Calu3 (cell line): ENCODE results near the gene GTF3C1. TPM values are rescaled to one million over a fixed set of nuclear protein-coding genes. Genes with fewer than 3 reads are reported as not detected.

Experiments
- BruUV-seq: library from RNA; stranded (reverse); fragments of 400-500 nt; replicated peaks from 2 replicates; lab custom pipeline; 2021; lab: Mats Ljungman, UMichigan
- CTCF ChIA-PET: fragments of 300-600 bp; sonication (Branson Sonifier 250); formaldehyde crosslinking; loops from one replicate; lab custom pipeline; 2022; ENCODE audit warnings: antibody characterized with exemption; lab: Charles Lee
- DNase-seq: peaks from one replicate; pipeline ENCODE4 v3.0.0; 2022
- H3K27ac Mint-ChIP-seq: one replicate; pipeline ENCODE4 v1.8.0; 2022; ENCODE audit warnings: mixed read lengths; ENCODE audit not compliant: unreplicated experiment
- H3K27me3 Mint-ChIP-seq: one replicate; pipeline ENCODE4 v1.8.0; 2022; ENCODE audit warnings: mixed read lengths; ENCODE audit not compliant: unreplicated experiment
- H3K36me3 Mint-ChIP-seq: one replicate; pipeline ENCODE4 v1.8.0; 2022; ENCODE audit warnings: mild to moderate bottlenecking, moderate library complexity, mixed read lengths; ENCODE audit not compliant: insufficient read depth, unreplicated experiment
- H3K4me1 Mint-ChIP-seq: one replicate; pipeline ENCODE4 v1.8.0; 2022; ENCODE audit warnings: mild to moderate bottlenecking, low read depth, mixed read lengths; ENCODE audit not compliant: unreplicated experiment
- H3K4me3 Mint-ChIP-seq: one replicate; pipeline ENCODE4 v1.8.0; 2022; ENCODE audit warnings: mild to moderate bottlenecking, low read depth, moderate library complexity, mixed read lengths; ENCODE audit not compliant: unreplicated experiment
- H3K9me3 Mint-ChIP-seq: one replicate; pipeline ENCODE4 v1.8.0; 2022; ENCODE audit warnings: low read depth, mixed read lengths; ENCODE audit not compliant: unreplicated experiment
- intact Hi-C: fragments of 100-400 bp; cut with micrococcal nuclease; formaldehyde crosslinking; loops from one replicate; pipeline ENCODE4 v1.10.0; 2022; ENCODE audit not compliant: unreplicated experiment
- total RNA-seq: library from RNA; stranded (reverse); gene quantifications from 2 replicates; pipeline ENCODE4 v1.2.3, GENCODE V29; 2022
- TF ChIP-seq, protein P1 (sequence below): fragments of 200-600 bp; IDR thresholded peaks from one replicate; pipeline ENCODE4 v1.8.0; 2022; ENCODE audit warnings: antibody characterized with exemption; ENCODE audit not compliant: unreplicated experiment

GTF3C1 gene
- total RNA-seq, 1 experiment from 2014 or later: 90.9 TPM

DNA sequence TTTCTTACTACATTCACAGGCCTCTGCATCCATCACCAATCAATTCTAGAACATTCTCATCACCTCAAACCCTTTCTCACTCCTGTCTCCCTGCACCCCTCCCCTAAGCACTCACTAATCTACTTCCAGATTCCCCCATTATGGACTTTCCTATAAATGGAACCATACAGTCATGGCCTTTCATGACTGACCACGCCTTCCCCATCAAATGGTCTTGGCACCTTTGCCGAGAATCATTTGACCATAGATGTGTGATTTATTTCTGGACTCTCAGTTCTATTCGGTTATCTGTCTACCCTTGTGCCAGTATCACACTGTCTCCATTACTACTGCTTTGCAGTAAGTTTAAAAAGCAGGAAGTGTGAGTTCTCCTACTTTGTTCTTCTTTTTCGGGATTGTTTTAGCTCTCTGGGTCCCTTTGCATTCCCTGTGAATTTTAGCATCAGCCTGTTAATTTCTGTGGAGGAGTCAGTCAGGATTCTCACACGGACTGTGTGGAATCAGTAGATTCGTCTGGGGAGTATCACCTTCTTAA lies 27.5 kb downstream of the GTF3C1 start:
- H3K4me3 Mint-ChIP-seq: no peak overlapping the region
- H3K27me3 Mint-ChIP-seq: no peaks in the 10 kb centered on the region
- no TSS peak for BruUV-seq
- no peak overlapping the region for H3K27ac Mint-ChIP-seq
- H3K9me3 Mint-ChIP-seq: no peaks in the 10 kb centered on the region
- no peaks in the 10 kb centered on the region for H3K4me1 Mint-ChIP-seq
- CTCF ChIA-PET: no interaction called here
- intact Hi-C loops: no loop called here
- H3K36me3 Mint-ChIP-seq: peaks cover 12% of the 10 kb centered on the region
- TF ChIP-seq, protein P1, sequence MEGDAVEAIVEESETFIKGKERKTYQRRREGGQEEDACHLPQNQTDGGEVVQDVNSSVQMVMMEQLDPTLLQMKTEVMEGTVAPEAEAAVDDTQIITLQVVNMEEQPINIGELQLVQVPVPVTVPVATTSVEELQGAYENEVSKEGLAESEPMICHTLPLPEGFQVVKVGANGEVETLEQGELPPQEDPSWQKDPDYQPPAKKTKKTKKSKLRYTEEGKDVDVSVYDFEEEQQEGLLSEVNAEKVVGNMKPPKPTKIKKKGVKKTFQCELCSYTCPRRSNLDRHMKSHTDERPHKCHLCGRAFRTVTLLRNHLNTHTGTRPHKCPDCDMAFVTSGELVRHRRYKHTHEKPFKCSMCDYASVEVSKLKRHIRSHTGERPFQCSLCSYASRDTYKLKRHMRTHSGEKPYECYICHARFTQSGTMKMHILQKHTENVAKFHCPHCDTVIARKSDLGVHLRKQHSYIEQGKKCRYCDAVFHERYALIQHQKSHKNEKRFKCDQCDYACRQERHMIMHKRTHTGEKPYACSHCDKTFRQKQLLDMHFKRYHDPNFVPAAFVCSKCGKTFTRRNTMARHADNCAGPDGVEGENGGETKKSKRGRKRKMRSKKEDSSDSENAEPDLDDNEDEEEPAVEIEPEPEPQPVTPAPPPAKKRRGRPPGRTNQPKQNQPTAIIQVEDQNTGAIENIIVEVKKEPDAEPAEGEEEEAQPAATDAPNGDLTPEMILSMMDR: no peak
- DNase-seq: no peak

DNA sequence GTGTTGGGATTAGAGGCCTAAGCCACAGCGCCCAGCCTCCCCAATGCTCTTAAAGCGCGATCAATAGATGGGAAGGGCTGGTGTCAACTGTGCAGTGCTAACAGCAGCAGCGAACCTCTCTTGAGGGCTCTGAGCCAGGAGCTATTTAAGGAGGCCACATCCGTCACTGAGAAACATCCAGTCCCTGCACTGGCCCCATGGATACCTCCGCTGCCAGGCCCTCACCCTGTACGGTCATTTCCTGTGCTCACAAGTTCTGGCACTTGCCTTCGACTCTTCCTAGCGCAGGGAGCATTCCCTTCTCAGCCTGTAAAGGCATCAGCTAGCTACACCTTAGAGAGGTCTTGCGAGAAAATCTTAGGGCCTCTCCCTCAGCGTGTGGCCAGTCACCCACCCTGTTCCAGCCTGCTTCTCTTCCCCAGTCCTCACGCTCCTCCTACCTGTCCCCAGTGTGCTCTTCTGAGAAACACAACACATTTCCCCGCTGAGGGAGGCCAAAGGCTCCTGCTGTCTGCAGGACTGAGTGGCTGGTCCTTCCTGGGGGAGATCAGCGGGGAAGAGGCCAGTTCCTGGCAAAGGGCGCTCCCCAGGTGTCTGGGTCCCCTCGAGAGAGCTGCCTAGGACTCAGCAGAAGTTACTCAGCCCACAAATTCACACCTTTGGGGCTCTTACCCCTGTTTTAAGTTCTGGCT lies 28.6 kb downstream of the GTF3C1 start:
- Mint-ChIP-seq H3K4me3 (no peak overlapping the region), H3K4me1 (no peaks in the 10 kb centered on the region), H3K9me3 (no peaks in the 10 kb centered on the region), H3K36me3 (peaks cover 5% of the 10 kb centered on the region), H3K27ac (no peak overlapping the region), H3K27me3 (no peaks in the 10 kb centered on the region)
- TF ChIP-seq, protein P1: no peak
- no TSS peak for BruUV-seq
- no peak for DNase-seq
- CTCF ChIA-PET: interaction anchor here (0.6 kb wide), 1 partner anchor 350 kb away, joined by 3 read pairs; no protein-coding TSS in a partner anchor
- intact Hi-C loops: no loop called here

DNA sequence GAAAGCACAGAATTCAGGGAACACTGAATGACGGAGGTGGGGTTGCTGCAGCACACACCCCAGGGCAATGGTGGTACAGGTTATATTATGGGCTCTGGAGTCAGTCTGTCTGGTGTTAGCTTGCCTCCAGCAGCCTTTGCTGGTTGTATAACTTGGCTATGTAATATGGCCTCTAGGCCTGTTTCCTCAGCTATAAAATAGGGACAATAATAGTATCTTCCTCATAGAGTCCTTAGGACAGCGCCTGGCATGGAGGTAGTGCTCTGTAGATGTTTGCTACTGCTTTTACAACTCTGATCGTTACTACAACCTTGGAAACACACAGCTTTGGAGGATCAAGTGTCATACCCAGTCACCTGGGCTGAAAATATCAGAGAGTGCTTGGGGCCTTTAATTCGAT lies 31.5 kb downstream of the GTF3C1 start:
- CTCF ChIA-PET: interaction anchor here (0.5 to 1.6 kb wide), 2 partner anchors 13 to 38 kb away, joined by 3 to 5 read pairs; no protein-coding TSS in a partner anchor
- peaks cover 11% of the 10 kb centered on the region for H3K36me3 Mint-ChIP-seq

DNA sequence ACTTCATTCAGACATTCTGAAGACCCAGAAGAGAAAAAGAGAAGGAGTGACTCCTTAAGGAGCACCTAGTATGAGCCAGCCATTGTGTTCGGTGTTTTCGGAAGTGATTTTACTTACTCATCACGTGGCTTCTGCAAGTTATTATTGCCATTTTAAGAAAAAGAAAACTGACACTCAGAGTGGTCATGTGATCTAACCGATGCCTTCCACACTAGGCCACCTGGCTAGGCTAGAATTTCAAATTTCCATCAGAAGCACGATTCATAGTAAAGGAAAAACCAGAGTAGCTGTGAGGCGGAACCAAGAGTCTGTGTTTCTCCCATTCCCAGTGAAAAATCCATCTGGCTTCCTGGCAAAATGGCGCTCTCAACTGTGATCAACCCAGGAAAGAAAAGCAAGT lies 32.0 kb downstream of the GTF3C1 start:
- DNase-seq: no peak
- H3K9me3 Mint-ChIP-seq: no peaks in the 10 kb centered on the region
- no peaks in the 10 kb centered on the region for H3K27me3 Mint-ChIP-seq
- BruUV-seq: no TSS peak
- H3K27ac Mint-ChIP-seq: no peak overlapping the region
- TF ChIP-seq, protein P1: no peak
- CTCF ChIA-PET: interaction anchor here (0.5 to 1.6 kb wide), 2 partner anchors 13 to 39 kb away, joined by 3 to 5 read pairs; no protein-coding TSS in a partner anchor
- peaks cover 6% of the 10 kb centered on the region for H3K36me3 Mint-ChIP-seq
- intact Hi-C loops: no loop called here
- H3K4me1 Mint-ChIP-seq: no peaks in the 10 kb centered on the region
- no peak overlapping the region for H3K4me3 Mint-ChIP-seq

More for the DNA sequence above, 31.5 kb downstream of the GTF3C1 start:
- no peaks in the 10 kb centered on the region for H3K9me3 Mint-ChIP-seq
- no peak overlapping the region for H3K27ac Mint-ChIP-seq
- no TSS peak for BruUV-seq
- H3K4me1 Mint-ChIP-seq: no peaks in the 10 kb centered on the region
- no peaks in the 10 kb centered on the region for H3K27me3 Mint-ChIP-seq
- TF ChIP-seq, protein P1: no peak
- DNase-seq: no peak
- no peak overlapping the region for H3K4me3 Mint-ChIP-seq
- intact Hi-C loops: no loop called here
